Liver (tissue), 9 donors: ENCODE measurements around the gene LTBP2. TPM values are rescaled to one million over a fixed set of nuclear protein-coding genes. Genes with fewer than 3 reads are reported as not detected.

Experiments
- DNase-seq: peaks from one replicate; pipeline ENCODE4 v3.0.0-alpha.2; 2017; ENCODE audit warnings: low spot score
- H3K27ac ChIP-seq, 2 donors: one replicate each; pipeline ENCODE4 v1.7.0; 2013; ENCODE audit warnings: inconsistent platforms in 2 of 2, low read length in 2 of 2, control low read depth in 1 of 2, low read depth in 1 of 2, mild to moderate bottlenecking in 1 of 2
- H3K27me3 ChIP-seq, 4 donors: one replicate each; pipeline versions ENCODE4 v1.6.1 to v1.7.0; 2013; ENCODE audit warnings: low read length in 3 of 4, inconsistent platforms in 1 of 4, mild to moderate bottlenecking in 1 of 4, moderate library complexity in 1 of 4; ENCODE audit not compliant: control insufficient read depth in 4 of 4, insufficient read depth in 4 of 4
- H3K36me3 ChIP-seq, 4 donors: one replicate each; pipeline versions ENCODE4 v1.6.1 to v1.7.0; 2013; ENCODE audit warnings: low read length in 3 of 4, mild to moderate bottlenecking in 3 of 4, low read depth in 1 of 4, moderate library complexity in 1 of 4; ENCODE audit not compliant: control insufficient read depth in 4 of 4, insufficient read depth in 3 of 4
- H3K4me1 ChIP-seq, 4 donors: one replicate each; pipeline versions ENCODE4 v1.6.1 to v1.7.0; 2013; ENCODE audit warnings: low read length in 3 of 4, mild to moderate bottlenecking in 3 of 4, moderate library complexity in 1 of 4; ENCODE audit not compliant: control insufficient read depth in 4 of 4, insufficient read depth in 4 of 4
- H3K4me3 ChIP-seq, 3 donors: one replicate each; pipeline versions ENCODE4 v1.6.1 to v1.7.0; 2013; ENCODE audit warnings: low read length in 3 of 3, control low read depth in 1 of 3, low read depth in 1 of 3, mild to moderate bottlenecking in 1 of 3
- H3K9ac ChIP-seq, 2 donors: one replicate each; pipeline ENCODE4 v1.7.0; 2013; ENCODE audit warnings: low read length in 2 of 2, mild to moderate bottlenecking in 2 of 2, moderate library complexity in 2 of 2, control low read depth in 1 of 2, low read depth in 1 of 2
- H3K9me3 ChIP-seq, 4 donors: one replicate each; pipeline versions ENCODE4 v1.6.1 to v1.7.0; 2013; ENCODE audit warnings: low read length in 3 of 4; ENCODE audit not compliant: control insufficient read depth in 4 of 4
- ATF3 ChIP-seq: IDR thresholded peaks from 2 replicates; pipeline ENCODE4 v1.6.1; 2016; ENCODE audit warnings: antibody characterized with exemption
- CTCF ChIP-seq: fragments of 150-350 bp; IDR thresholded peaks from 2 replicates; pipeline ENCODE4 v1.5.1; 2017; ENCODE audit warnings: improper control_type of control experiment, low read depth, low read length; ENCODE audit not compliant: missing input control
- EGR1 ChIP-seq, 2 donors: IDR thresholded peaks; 2 replicates each; pipeline ENCODE4 v1.6.1; 2016 to 2018; ENCODE audit warnings: antibody characterized with exemption in 2 of 2, low read depth in 2 of 2
- FOXA1 ChIP-seq: IDR thresholded peaks from 2 replicates; pipeline ENCODE4 v1.6.1; 2016; ENCODE audit warnings: antibody characterized with exemption
- FOXA2 ChIP-seq: IDR thresholded peaks from 2 replicates; pipeline ENCODE4 v1.6.1; 2016; ENCODE audit warnings: antibody characterized with exemption
- GABPA ChIP-seq, 2 donors: IDR thresholded peaks in 1 of 2; conservative IDR thresholded peaks in 1 of 2; 2 replicates each; pipeline ENCODE4 v1.6.1; 2016; ENCODE audit warnings: antibody characterized with exemption in 2 of 2, mild to moderate bottlenecking in 1 of 2, moderate library complexity in 1 of 2
- HNF4A ChIP-seq, 2 donors: conservative IDR thresholded peaks; 2 replicates each; pipeline ENCODE4 v1.6.1; 2016; ENCODE audit warnings: antibody characterized with exemption in 2 of 2, mild to moderate bottlenecking in 2 of 2
- HNF4G ChIP-seq: IDR thresholded peaks from 2 replicates; pipeline ENCODE4 v1.6.1; 2016; ENCODE audit warnings: antibody characterized with exemption
- JUND ChIP-seq, 2 donors: IDR thresholded peaks; 2 replicates each; pipeline ENCODE4 v1.6.1; 2016; ENCODE audit warnings: antibody characterized with exemption in 2 of 2
- MAX ChIP-seq: IDR thresholded peaks from 2 replicates; pipeline ENCODE4 v1.6.1; 2016; ENCODE audit warnings: antibody characterized with exemption
- NR2F2 ChIP-seq: IDR thresholded peaks from 2 replicates; pipeline ENCODE4 v1.6.1; 2016; ENCODE audit warnings: antibody characterized with exemption
- RAD21 ChIP-seq, 2 donors: IDR thresholded peaks; 2 replicates each; pipeline ENCODE4 v1.6.1; 2016; ENCODE audit warnings: antibody characterized with exemption in 2 of 2, mild to moderate bottlenecking in 2 of 2
- REST ChIP-seq: IDR thresholded peaks from 2 replicates; pipeline ENCODE4 v1.6.1; 2016; ENCODE audit warnings: antibody characterized with exemption, mild to moderate bottlenecking
- RXRA ChIP-seq, 2 donors: IDR thresholded peaks; 2 replicates each; pipeline ENCODE4 v1.6.1; 2017 to 2018; ENCODE audit warnings: antibody characterized with exemption in 2 of 2, mild to moderate bottlenecking in 1 of 2
- SP1 ChIP-seq: IDR thresholded peaks from 2 replicates; pipeline ENCODE4 v1.6.1; 2018; ENCODE audit warnings: antibody characterized with exemption, mild to moderate bottlenecking
- TAF1 ChIP-seq: conservative IDR thresholded peaks from 2 replicates; pipeline ENCODE4 v1.6.1; 2016; ENCODE audit warnings: antibody characterized with exemption, mild to moderate bottlenecking
- YY1 ChIP-seq: IDR thresholded peaks from 2 replicates; pipeline ENCODE4 v1.6.1; 2016; ENCODE audit warnings: antibody characterized with exemption, mild to moderate bottlenecking
- ZBTB33 ChIP-seq: IDR thresholded peaks from 2 replicates; pipeline ENCODE4 v1.6.1; 2016; ENCODE audit warnings: antibody characterized with exemption
- WGBS: extraction: QIAGEN DNeasy Blood & Tissue Kit; methylation state at CpG from one replicate; pipeline ENCODE4 v1.1.7; 2013; 5-methylcytosine and 5-hydroxymethylcytosine counted together
- polyA plus RNA-seq, 2 donors: library from polyadenylated mRNA; stranded (reverse) in 1 of 2; unstranded in 1 of 2; fragments of 200-250 nt in 1 of 2; fragments of >200 nt in 1 of 2; fragmentation: Nextera tagmentation in 1 of 2; extraction: Ambion mirVana in 1 of 2; gene quantifications; one replicate each; pipeline versions ENCODE4 v1.2.1 to v1.2.3, GENCODE V29; 2013 to 2015
- total RNA-seq, 2 donors: library from RNA; depleted of rRNA; stranded (reverse); fragments of >200 nt; gene quantifications; one replicate each; pipeline ENCODE4 v1.2.3, GENCODE V29; 2014
- donor health status: healthy.
- donor health status: healthy.
- donor health status: healthy.
- donor health status: healthy.
- donor health status: healthy.

The LTBP2 gene
- total and polyA plus RNA-seq, 4 donors, result 0.24 to 1.3 (median 0.89) TPM

- TF ChIP-seq JUND (IDR thresholded peaks at IDR 0.05), result no peak
- TF ChIP-seq FOXA1, result no peak
- TF ChIP-seq ATF3, result no peak
- no peak for TF ChIP-seq REST
- no peak for TF ChIP-seq HNF4G
- TF ChIP-seq GABPA (IDR thresholded peaks at IDR 0.05 in 1 of 2, conservative IDR thresholded peaks at IDR 0.05 in 1 of 2), result no peak
- TF ChIP-seq EGR1 (IDR thresholded peaks at IDR 0.05; ENCODE audit: low read depth in 2 of 2), result no peak
- no peak for TF ChIP-seq TAF1
- TF ChIP-seq NR2F2, result no peak
- no peak for TF ChIP-seq CTCF
- no peak for TF ChIP-seq RAD21 (IDR thresholded peaks at IDR 0.05)
- TF ChIP-seq YY1, result no peak
- no peak for TF ChIP-seq RXRA (IDR thresholded peaks at IDR 0.05)
- no peak for TF ChIP-seq HNF4A (conservative IDR thresholded peaks at IDR 0.05)
- TF ChIP-seq ZBTB33, result no peak
- no peak for TF ChIP-seq FOXA2
- no peak for TF ChIP-seq MAX
- TF ChIP-seq SP1, result no peak
- H3K4me1 ChIP-seq, result no peaks in the 10 kb centered on the region
- no peak for DNase-seq
- no peaks in the 10 kb centered on the region for H3K27me3 ChIP-seq
- no peak overlapping the region for H3K27ac ChIP-seq
- no peak overlapping the region for H3K9ac ChIP-seq
- no peaks in the 10 kb centered on the region for H3K36me3 ChIP-seq
- WGBS, result 85% methylated on average over 6 of the region's 6 CpGs
- H3K9me3 ChIP-seq, result no peaks in the 10 kb centered on the region
- no peak overlapping the region for H3K4me3 ChIP-seq
Observed at GRCh38 chr14:74574706-74575105, 37.3 kb downstream of the LTBP2 start.

GRCh38 chr14:74574090-74574433, 38.0 kb downstream of the LTBP2 start:
- no peak for DNase-seq
- TF ChIP-seq NR2F2, result no peak
- no peak for TF ChIP-seq SP1
- TF ChIP-seq YY1, result no peak
- no peak for TF ChIP-seq TAF1
- no peak for TF ChIP-seq ATF3
- TF ChIP-seq EGR1 (IDR thresholded peaks at IDR 0.05; ENCODE audit: low read depth in 2 of 2), result no peak
- no peak for TF ChIP-seq RXRA (IDR thresholded peaks at IDR 0.05)
- TF ChIP-seq RAD21 (IDR thresholded peaks at IDR 0.05), result no peak
- TF ChIP-seq GABPA (IDR thresholded peaks at IDR 0.05 in 1 of 2, conservative IDR thresholded peaks at IDR 0.05 in 1 of 2), result no peak
- TF ChIP-seq MAX, result no peak
- no peak for TF ChIP-seq ZBTB33
- no peak for TF ChIP-seq HNF4G
- no peak for TF ChIP-seq FOXA1
- no peak for TF ChIP-seq HNF4A (conservative IDR thresholded peaks at IDR 0.05)
- no peak for TF ChIP-seq CTCF
- Histone ChIP-seq H3K27ac (no peak overlapping the region), H3K9ac (no peak overlapping the region), H3K4me3 (no peak overlapping the region), H3K27me3 (no peaks in the 10 kb centered on the region), H3K36me3 (no peaks in the 10 kb centered on the region), H3K9me3 (no peaks in the 10 kb centered on the region), H3K4me1 (no peaks in the 10 kb centered on the region)
- WGBS, result 85% methylated on average over 4 of the region's 4 CpGs
